Measurements from ENCODE around the gene RAB37. TPM values are rescaled to one million over a fixed set of nuclear protein-coding genes. Genes with fewer than 3 reads are reported as not detected.

Gene RAB37
- total RNA-seq, 5 donors from 2014 or later (not counting 1 experiment from before 2014, with no cell fraction given): 31.2 to 73.4 (median 40.7) TPM

- WGBS (ENCODE audit: insufficient coverage): under 1% methylated on average over 40 of the region's 46 CpGs
- peak overlapping the region; percentile 30 for H3K27ac ChIP-seq (ENCODE audit: low read length)
- ATAC-seq (replicated peaks in 1 of 4) (peak; percentile 3 to 19 (median 10)), DNase-seq (peak in 17 of 35 experiments; percentile 30 to 61 (median 42))
- no peaks in the 10 kb centered on the region for H3K9me3 Mint-ChIP-seq
- H3K27me3 ChIP-seq (replicated peaks in 1 of 2; ENCODE audit: control insufficient read depth in 2 of 2, extremely low read depth in 1 of 2, insufficient read depth in 2 of 2, low read length in 1 of 2): no peaks in the 10 kb centered on the region
- H3K27me3 Mint-ChIP-seq: no peaks in the 10 kb centered on the region
- H3K36me3 Mint-ChIP-seq: peaks cover 17% of the 10 kb centered on the region
- ChIA-PET CTCF (interaction anchor here (0.6 to 2.6 kb wide), 9 partner anchors 10 to 184 kb away, joined by 3 to 13 read pairs (median 4); partner anchors contain the start of genes NAT9 (in 1 of the 2) and RAB37 (in 1 of the 2)), POLR2A (interaction anchor here in 1 of 2 donors (0.6 kb wide), 2 partner anchors 27 to 34 kb away, joined by 6 to 7 read pairs; a partner anchor contains a TSS)
- H3K4me3 Mint-ChIP-seq: peak overlapping the region; percentile 92 to 100 (median 98)
- H3K4me3 ChIP-seq (ENCODE audit: control insufficient read depth in 1 of 2, extremely low read depth in 1 of 2, low read length in 1 of 2): peak overlapping the region; percentile 92
- H3K27ac Mint-ChIP-seq: peak overlapping the region; percentile 90 to 97
- H3K9me3 ChIP-seq: no peaks in the 10 kb centered on the region
- H3K4me1 ChIP-seq (ENCODE audit: control insufficient read depth in 1 of 2, extremely low read depth in 1 of 2, insufficient read depth in 2 of 2, low read length in 2 of 2): peaks cover 36 to 80% of the 10 kb centered on the region in 2 experiments
- H3K36me3 ChIP-seq (ENCODE audit: control insufficient read depth in 2 of 2, extremely low read depth in 1 of 2, insufficient read depth in 1 of 2, low read length in 1 of 2): peaks cover 0 to 18% of the 10 kb centered on the region in 2 donors
- H3K4me1 Mint-ChIP-seq: peaks cover 66 to 74% (median 67%) of the 10 kb centered on the region in 3 donors
Observed at GRCh38 chr17:74749279-74750038, 12.4 kb downstream of the RAB37 start.

GRCh38 chr17:74750039-74750326 lies 12.9 kb downstream of the RAB37 start:
- Histone ChIP-seq H3K27ac (ENCODE audit: low read length) (peak overlapping the region; percentile 30), H3K4me1 (ENCODE audit: control insufficient read depth in 1 of 2, extremely low read depth in 1 of 2, insufficient read depth in 2 of 2, low read length in 2 of 2) (peaks cover 32 to 80% of the 10 kb centered on the region in 2 experiments), H3K4me3 (ENCODE audit: control insufficient read depth in 1 of 2, extremely low read depth in 1 of 2, low read length in 1 of 2) (peak overlapping the region; percentile 92), H3K9me3 (no peaks in the 10 kb centered on the region), H3K27me3 (replicated peaks in 1 of 2; ENCODE audit: control insufficient read depth in 2 of 2, extremely low read depth in 1 of 2, insufficient read depth in 2 of 2, low read length in 1 of 2) (no peaks in the 10 kb centered on the region), H3K36me3 (ENCODE audit: control insufficient read depth in 2 of 2, extremely low read depth in 1 of 2, insufficient read depth in 1 of 2, low read length in 1 of 2) (peaks cover 0 to 19% of the 10 kb centered on the region in 2 donors)
- peak overlapping the region; percentile 90 to 97 for H3K27ac Mint-ChIP-seq
- no peaks in the 10 kb centered on the region for H3K9me3 Mint-ChIP-seq
- peaks cover 19% of the 10 kb centered on the region for H3K36me3 Mint-ChIP-seq
- H3K4me3 Mint-ChIP-seq: peak overlapping the region; percentile 92 to 100 (median 98)
- ChIA-PET CTCF (interaction anchor here (0.6 to 2.6 kb wide), 7 partner anchors 10 to 93 kb away, joined by 3 to 13 read pairs (median 4); partner anchors contain the start of gene NAT9 (in 1 of the 2)), POLR2A (interaction anchor here in 1 of 2 donors (0.6 kb wide), 1 partner anchor 34 kb away, joined by 7 read pairs; no protein-coding TSS in a partner anchor)
- no peak for DNase-seq
- no peak for ATAC-seq (replicated peaks in 1 of 4)
- whole genome bisulfite sequencing (ENCODE audit: insufficient coverage): 0% methylated on average over 6 of the region's 6 CpGs
- H3K27me3 Mint-ChIP-seq: no peaks in the 10 kb centered on the region
- H3K4me1 Mint-ChIP-seq: peaks cover 66 to 74% (median 68%) of the 10 kb centered on the region in 3 donors

- 0% methylated on average over 4 of the region's 13 CpGs for WGBS (ENCODE audit: insufficient coverage)
- H3K9me3 Mint-ChIP-seq: no peaks in the 10 kb centered on the region
- H3K36me3 ChIP-seq (ENCODE audit: control insufficient read depth in 2 of 2, extremely low read depth in 1 of 2, insufficient read depth in 1 of 2, low read length in 1 of 2): peaks cover under 1 to 23% of the 10 kb centered on the region in 2 donors
- peak overlapping the region; percentile 91 to 97 for H3K27ac Mint-ChIP-seq
- H3K27me3 ChIP-seq (replicated peaks in 1 of 2; ENCODE audit: control insufficient read depth in 2 of 2, extremely low read depth in 1 of 2, insufficient read depth in 2 of 2, low read length in 1 of 2): no peaks in the 10 kb centered on the region
- POLR2A ChIA-PET: interaction anchor here in 1 of 2 donors (0.6 kb wide), 1 partner anchor 33 kb away, joined by 7 read pairs; no protein-coding TSS in a partner anchor
- DNase-seq (peak in 1 of 35 experiments; percentile 37), ATAC-seq (replicated peaks in 1 of 4) (no peak)
- peak overlapping the region; percentile 60 for H3K27ac ChIP-seq (ENCODE audit: low read length)
- H3K27me3 Mint-ChIP-seq: no peaks in the 10 kb centered on the region
- no peaks in the 10 kb centered on the region for H3K9me3 ChIP-seq
- H3K4me1 Mint-ChIP-seq: peaks cover 71 to 79% (median 73%) of the 10 kb centered on the region in 3 donors
- H3K36me3 Mint-ChIP-seq: peaks cover 20% of the 10 kb centered on the region
- H3K4me3 ChIP-seq (ENCODE audit: control insufficient read depth in 1 of 2, extremely low read depth in 1 of 2, low read length in 1 of 2): peak overlapping the region; percentile 92
- H3K4me1 ChIP-seq (ENCODE audit: control insufficient read depth in 1 of 2, extremely low read depth in 1 of 2, insufficient read depth in 2 of 2, low read length in 2 of 2): peaks cover 34 to 80% of the 10 kb centered on the region in 2 experiments
- peak overlapping the region; percentile 92 to 100 (median 98) for H3K4me3 Mint-ChIP-seq
- CTCF ChIA-PET: interaction anchor here (0.6 to 2.6 kb wide), 8 partner anchors 9 to 93 kb away, joined by 3 to 13 read pairs (median 4); partner anchors contain the start of gene NAT9 (in 1 of the 2)
Observed at GRCh38 chr17:74750327-74751069, 13.4 kb downstream of the RAB37 start.

- no peak for ATAC-seq (replicated peaks in 1 of 4)
Observed at GRCh38 chr17:74752415-74752814, 15.4 kb downstream of the RAB37 start.

GRCh38 chr17:74752822-74753401 lies 15.9 kb downstream of the RAB37 start:
- Mint-ChIP-seq H3K4me1 (peaks cover 70 to 78% (median 75%) of the 10 kb centered on the region in 3 donors), H3K4me3 (peak overlapping the region; percentile 92 to 100 (median 98)), H3K9me3 (no peaks in the 10 kb centered on the region), H3K27me3 (no peaks in the 10 kb centered on the region), H3K27ac (peak overlapping the region; percentile 91 to 93), H3K36me3 (peaks cover 20% of the 10 kb centered on the region)
- CTCF ChIA-PET: interaction anchor here in 1 of 2 donors (0.7 to 2.1 kb wide), 3 partner anchors 15 to 27 kb away, joined by 4 to 9 read pairs (median 9); no protein-coding TSS in a partner anchor
- DNase-seq: no peak
- Histone ChIP-seq H3K36me3 (ENCODE audit: control insufficient read depth in 2 of 2, extremely low read depth in 1 of 2, insufficient read depth in 1 of 2, low read length in 1 of 2) (peaks cover 4 to 33% of the 10 kb centered on the region in 2 donors), H3K4me3 (ENCODE audit: control insufficient read depth in 1 of 2, extremely low read depth in 1 of 2, low read length in 1 of 2) (peak overlapping the region in 1 of 2 donors; percentile 5), H3K27me3 (replicated peaks in 1 of 2; ENCODE audit: control insufficient read depth in 2 of 2, extremely low read depth in 1 of 2, insufficient read depth in 2 of 2, low read length in 1 of 2) (no peaks in the 10 kb centered on the region), H3K4me1 (ENCODE audit: control insufficient read depth in 1 of 2, extremely low read depth in 1 of 2, insufficient read depth in 2 of 2, low read length in 2 of 2) (peaks cover 38 to 80% of the 10 kb centered on the region in 2 experiments), H3K9me3 (no peaks in the 10 kb centered on the region), H3K27ac (ENCODE audit: low read length) (peak overlapping the region; percentile 60)
- no peak for ATAC-seq (replicated peaks in 1 of 4)
- POLR2A ChIA-PET: interaction anchor here in 1 of 2 donors (0.6 kb wide), 1 partner anchor 11 kb away, joined by 3 read pairs; no protein-coding TSS in a partner anchor
- WGBS (ENCODE audit: insufficient coverage): no CpG with 5 or more reads among the region's 7 CpGs

More at GRCh38 chr17:74752415-74752814, 15.4 kb downstream of the RAB37 start:
- ChIA-PET CTCF (interaction anchor here in 1 of 2 donors (1.1 to 2.1 kb wide), 3 partner anchors 14 to 17 kb away, joined by 3 to 9 read pairs (median 3); partner anchors contain the start of gene RAB37), POLR2A (no interaction called here)
- Histone ChIP-seq H3K9me3 (no peaks in the 10 kb centered on the region), H3K4me3 (ENCODE audit: control insufficient read depth in 1 of 2, extremely low read depth in 1 of 2, low read length in 1 of 2) (peak overlapping the region in 1 of 2 donors; percentile 92), H3K36me3 (ENCODE audit: control insufficient read depth in 2 of 2, extremely low read depth in 1 of 2, insufficient read depth in 1 of 2, low read length in 1 of 2) (peaks cover 4 to 31% of the 10 kb centered on the region in 2 donors), H3K27me3 (replicated peaks in 1 of 2; ENCODE audit: control insufficient read depth in 2 of 2, extremely low read depth in 1 of 2, insufficient read depth in 2 of 2, low read length in 1 of 2) (no peaks in the 10 kb centered on the region), H3K4me1 (ENCODE audit: control insufficient read depth in 1 of 2, extremely low read depth in 1 of 2, insufficient read depth in 2 of 2, low read length in 2 of 2) (peaks cover 38 to 80% of the 10 kb centered on the region in 2 experiments), H3K27ac (ENCODE audit: low read length) (peak overlapping the region; percentile 60)
- Mint-ChIP-seq H3K36me3 (peaks cover 20% of the 10 kb centered on the region), H3K4me1 (peaks cover 70 to 74% (median 73%) of the 10 kb centered on the region in 3 donors), H3K9me3 (no peaks in the 10 kb centered on the region), H3K27ac (peak overlapping the region; percentile 91 to 93), H3K27me3 (no peaks in the 10 kb centered on the region), H3K4me3 (peak overlapping the region; percentile 92 to 100 (median 98))
- no peak for DNase-seq
- WGBS (ENCODE audit: insufficient coverage): 90% methylated on average over 2 of the region's 9 CpGs
